ENCODE data around the gene CACNA1S.

The CACNA1S gene

DNA sequence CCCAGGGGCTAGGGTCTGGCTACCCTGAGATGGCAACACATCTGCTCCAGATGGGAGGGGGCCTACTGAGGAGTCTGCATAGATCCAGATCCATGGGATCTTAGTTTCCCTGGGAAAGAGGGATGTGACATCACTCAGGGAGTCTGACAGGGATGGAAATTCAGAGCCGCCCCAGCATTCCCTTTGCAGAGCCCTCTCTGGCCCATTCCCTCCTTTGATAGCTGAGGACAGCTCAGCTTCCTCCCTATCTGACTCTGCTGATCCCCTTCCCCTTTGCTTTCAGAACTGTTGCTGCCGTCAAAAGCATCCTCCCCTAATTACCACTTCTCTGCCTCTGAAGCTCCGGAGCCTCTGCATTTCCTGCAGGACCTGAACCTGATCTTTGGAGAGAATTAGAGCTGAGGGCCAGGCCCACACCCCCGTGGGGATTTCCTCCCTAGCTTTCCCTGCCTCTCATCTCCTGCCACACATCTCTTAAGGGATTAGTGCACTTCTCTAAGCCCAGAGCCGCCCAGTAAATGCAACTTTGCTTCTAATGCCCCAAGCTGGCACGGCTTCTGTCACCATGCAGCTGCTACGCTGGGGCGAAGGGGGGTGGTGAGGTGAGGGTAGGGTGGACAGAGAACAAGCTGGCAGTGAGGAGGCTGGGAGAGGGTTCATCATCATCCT, 24.3 kb upstream of the CACNA1S start:
- H2AFZ ChIP-seq (ENCODE audit: low read length), result no peak overlapping the region
- H3K36me3 ChIP-seq (replicated peaks; ENCODE audit: insufficient read depth, low read length), result no peaks in the 10 kb centered on the region
- H3K27me3 ChIP-seq (replicated peaks; ENCODE audit: insufficient read depth, low read length), result no peaks in the 10 kb centered on the region
- H3K4me3 ChIP-seq (ENCODE audit: low read length), result no peak overlapping the region
- H3K9me3 ChIP-seq (replicated peaks; ENCODE audit: insufficient read depth, low read length), result no peaks in the 10 kb centered on the region
- H4K20me1 ChIP-seq (ENCODE audit: insufficient read depth, low read length), result no peaks in the 10 kb centered on the region
- no peak overlapping the region for H3K4me2 ChIP-seq (ENCODE audit: low read depth, low read length)
- H3K9me2 ChIP-seq (replicated peaks; ENCODE audit: insufficient read depth, low read length), result no peaks in the 10 kb centered on the region
- TF ChIP-seq, protein P1, sequence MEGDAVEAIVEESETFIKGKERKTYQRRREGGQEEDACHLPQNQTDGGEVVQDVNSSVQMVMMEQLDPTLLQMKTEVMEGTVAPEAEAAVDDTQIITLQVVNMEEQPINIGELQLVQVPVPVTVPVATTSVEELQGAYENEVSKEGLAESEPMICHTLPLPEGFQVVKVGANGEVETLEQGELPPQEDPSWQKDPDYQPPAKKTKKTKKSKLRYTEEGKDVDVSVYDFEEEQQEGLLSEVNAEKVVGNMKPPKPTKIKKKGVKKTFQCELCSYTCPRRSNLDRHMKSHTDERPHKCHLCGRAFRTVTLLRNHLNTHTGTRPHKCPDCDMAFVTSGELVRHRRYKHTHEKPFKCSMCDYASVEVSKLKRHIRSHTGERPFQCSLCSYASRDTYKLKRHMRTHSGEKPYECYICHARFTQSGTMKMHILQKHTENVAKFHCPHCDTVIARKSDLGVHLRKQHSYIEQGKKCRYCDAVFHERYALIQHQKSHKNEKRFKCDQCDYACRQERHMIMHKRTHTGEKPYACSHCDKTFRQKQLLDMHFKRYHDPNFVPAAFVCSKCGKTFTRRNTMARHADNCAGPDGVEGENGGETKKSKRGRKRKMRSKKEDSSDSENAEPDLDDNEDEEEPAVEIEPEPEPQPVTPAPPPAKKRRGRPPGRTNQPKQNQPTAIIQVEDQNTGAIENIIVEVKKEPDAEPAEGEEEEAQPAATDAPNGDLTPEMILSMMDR (IDR thresholded peaks at IDR 0.05; ENCODE audit: low read length), result no peak
- no peak for TF ChIP-seq EZH2 (optimal IDR thresholded peaks at IDR 0.05; ENCODE audit: low read depth, low read length)
- no peak for TF ChIP-seq EZH2phosphoT487 (IDR thresholded peaks at IDR 0.05; ENCODE audit: low read length)
- no peak overlapping the region for H3K27ac ChIP-seq (ENCODE audit: low read length)
- no peak for DNase-seq
- no peaks in the 10 kb centered on the region for H3F3A ChIP-seq (ENCODE audit: insufficient read depth, low read length)
- H3K79me2 ChIP-seq (ENCODE audit: low read length), result no peaks in the 10 kb centered on the region
- no peak overlapping the region for H3K9ac ChIP-seq (ENCODE audit: low read length)
- no peaks in the 10 kb centered on the region for H3K4me1 ChIP-seq (ENCODE audit: low read length)

GRCh38 chr1:201134405-201134804, 22.2 kb upstream of the CACNA1S start:
- DNase-seq, result no peak
- Histone ChIP-seq H3K27me3 (replicated peaks; ENCODE audit: insufficient read depth, low read length) (no peaks in the 10 kb centered on the region), H3K9ac (ENCODE audit: low read length) (no peak overlapping the region), H3K9me2 (replicated peaks; ENCODE audit: insufficient read depth, low read length) (no peaks in the 10 kb centered on the region), H3F3A (ENCODE audit: insufficient read depth, low read length) (no peaks in the 10 kb centered on the region), H3K4me2 (ENCODE audit: low read depth, low read length) (no peak overlapping the region), H3K36me3 (replicated peaks; ENCODE audit: insufficient read depth, low read length) (no peaks in the 10 kb centered on the region), H4K20me1 (ENCODE audit: insufficient read depth, low read length) (no peaks in the 10 kb centered on the region), H2AFZ (ENCODE audit: low read length) (no peak overlapping the region), H3K27ac (ENCODE audit: low read length) (no peak overlapping the region), H3K4me3 (ENCODE audit: low read length) (no peak overlapping the region), H3K9me3 (replicated peaks; ENCODE audit: insufficient read depth, low read length) (no peaks in the 10 kb centered on the region), H3K79me2 (ENCODE audit: low read length) (no peaks in the 10 kb centered on the region), H3K4me1 (ENCODE audit: low read length) (no peaks in the 10 kb centered on the region)
- TF ChIP-seq EZH2 (optimal IDR thresholded peaks at IDR 0.05; ENCODE audit: low read depth, low read length) (no peak), EZH2phosphoT487 (IDR thresholded peaks at IDR 0.05; ENCODE audit: low read length) (no peak)
- TF ChIP-seq, protein P1 (IDR thresholded peaks at IDR 0.05; ENCODE audit: low read length), result no peak

GRCh38 chr1:201131398-201131797, 19.2 kb upstream of the CACNA1S start:
- Histone ChIP-seq H3K4me2 (ENCODE audit: low read depth, low read length) (no peak overlapping the region), H3K27me3 (replicated peaks; ENCODE audit: insufficient read depth, low read length) (no peaks in the 10 kb centered on the region), H3K9ac (ENCODE audit: low read length) (no peak overlapping the region), H3K9me3 (replicated peaks; ENCODE audit: insufficient read depth, low read length) (no peaks in the 10 kb centered on the region), H3K4me1 (ENCODE audit: low read length) (peaks cover 11% of the 10 kb centered on the region), H3K79me2 (ENCODE audit: low read length) (no peaks in the 10 kb centered on the region), H3K27ac (ENCODE audit: low read length) (no peak overlapping the region), H3K9me2 (replicated peaks; ENCODE audit: insufficient read depth, low read length) (no peaks in the 10 kb centered on the region), H3K36me3 (replicated peaks; ENCODE audit: insufficient read depth, low read length) (no peaks in the 10 kb centered on the region), H2AFZ (ENCODE audit: low read length) (no peak overlapping the region), H3K4me3 (ENCODE audit: low read length) (no peak overlapping the region), H3F3A (ENCODE audit: insufficient read depth, low read length) (no peaks in the 10 kb centered on the region), H4K20me1 (ENCODE audit: insufficient read depth, low read length) (no peaks in the 10 kb centered on the region)
- DNase-seq, result no peak
- TF ChIP-seq, protein P1 (IDR thresholded peaks at IDR 0.05; ENCODE audit: low read length), result no peak
- TF ChIP-seq EZH2 (optimal IDR thresholded peaks at IDR 0.05; ENCODE audit: low read depth, low read length) (no peak), EZH2phosphoT487 (IDR thresholded peaks at IDR 0.05; ENCODE audit: low read length) (no peak)

All from MM.1S (cell line).